Neural progenitor cell (in vitro differentiated cells): ENCODE results near the gene MAGI2. TPM values are rescaled to one million over a fixed set of nuclear protein-coding genes. Genes with fewer than 3 reads are reported as not detected.

Experiments used
- DNase-seq: peaks from one replicate; pipeline ENCODE4 v3.0.0-alpha.2; 2016; ENCODE audit warnings: low spot score
- H2AFZ ChIP-seq: fragments of 200-600 bp; sonication (generic); replicated peaks from 2 replicates; pipeline ENCODE4 v1.6.1; 2016; ENCODE audit warnings: antibody characterized with exemption
- H3F3A ChIP-seq: fragments of 200-600 bp; sonication (generic); 2 replicates; pipeline ENCODE4 v1.6.1; 2016; ENCODE audit warnings: antibody characterized with exemption, low read depth
- H3K27ac ChIP-seq: fragments of 200-600 bp; sonication (generic); 2 replicates; pipeline ENCODE4 v1.5.1; 2016; ENCODE audit warnings: mild to moderate bottlenecking
- H3K27me3 ChIP-seq: fragments of 200-600 bp; sonication (generic); 2 replicates; pipeline ENCODE4 v1.6.1; 2016; ENCODE audit warnings: mild to moderate bottlenecking, moderate library complexity
- H3K36me3 ChIP-seq: fragments of 200-600 bp; sonication (generic); 2 replicates; pipeline ENCODE4 v1.5.1; 2016
- H3K4me1 ChIP-seq: fragments of 200-600 bp; sonication (generic); 2 replicates; pipeline ENCODE4 v1.6.1; 2016; ENCODE audit warnings: mixed run types
- H3K4me2 ChIP-seq: fragments of 200-600 bp; sonication (generic); 2 replicates; pipeline ENCODE4 v1.6.1; 2016
- H3K4me3 ChIP-seq: fragments of 200-600 bp; sonication (generic); 2 replicates; pipeline ENCODE4 v1.5.1; 2016
- H3K79me2 ChIP-seq: fragments of 200-600 bp; sonication (generic); 2 replicates; pipeline ENCODE4 v1.6.1; 2016; ENCODE audit warnings: low read depth
- H3K9ac ChIP-seq: fragments of 200-600 bp; sonication (generic); 2 replicates; pipeline ENCODE4 v1.6.1; 2016
- H3K9me3 ChIP-seq: fragments of 200-600 bp; sonication (generic); 2 replicates; pipeline ENCODE4 v1.5.1; 2016; ENCODE audit warnings: low read depth
- H4K20me1 ChIP-seq: fragments of 200-600 bp; sonication (generic); 2 replicates; pipeline ENCODE4 v1.6.1; 2016; ENCODE audit warnings: low read depth
- H3K27ac Mint-ChIP-seq: 3 replicates; pipeline ENCODE4 v1.8.0; 2021; ENCODE audit warnings: mixed read lengths
- H3K27me3 Mint-ChIP-seq: 2 replicates; pipeline ENCODE4 v1.8.0; 2022; ENCODE audit warnings: low read depth, mild to moderate bottlenecking, inconsistent platforms, moderate library complexity, mixed read lengths; ENCODE audit not compliant: insufficient read depth
- H3K36me3 Mint-ChIP-seq: 3 replicates; pipeline ENCODE4 v1.8.0; 2021; ENCODE audit warnings: mixed read lengths
- H3K4me1 Mint-ChIP-seq: 3 replicates; pipeline ENCODE4 v1.8.0; 2021; ENCODE audit warnings: mixed read lengths
- H3K4me3 Mint-ChIP-seq: 3 replicates; pipeline ENCODE4 v1.8.0; 2021; ENCODE audit warnings: mild to moderate bottlenecking, moderate library complexity, mixed read lengths
- H3K9me3 Mint-ChIP-seq: 3 replicates; pipeline ENCODE4 v1.8.0; 2020; ENCODE audit warnings: mixed read lengths
- CTCF ChIP-seq: fragments of 200-600 bp; sonication (generic); IDR thresholded peaks from 2 replicates; pipeline ENCODE4 v1.5.1; 2017; ENCODE audit warnings: antibody characterized with exemption, mild to moderate bottlenecking
- EZH2 ChIP-seq: fragments of 200-600 bp; sonication (generic); IDR thresholded peaks from 2 replicates; pipeline ENCODE4 v1.6.1; 2017; ENCODE audit warnings: antibody characterized with exemption, mild to moderate bottlenecking, moderate library complexity
- EZH2phosphoT487 ChIP-seq: fragments of 200-600 bp; sonication (generic); IDR thresholded peaks from 2 replicates; pipeline ENCODE4 v1.6.1; 2017; ENCODE audit warnings: antibody characterized with exemption
- total RNA-seq: library from RNA; depleted of rRNA; stranded (reverse); fragments of >200 nt; gene quantifications from 2 replicates; pipeline ENCODE4 v1.2.3, GENCODE V29; 2015; ENCODE audit warnings: low replicate concordance

Gene MAGI2
- total RNA-seq, 1 donor from 2014 or later: 5.8 TPM

GRCh38 chr7:79381921-79382320, 71.5 kb downstream of the MAGI2 start:
- no peak overlapping the region for H3K4me2 ChIP-seq
- H3K27me3 ChIP-seq: no peaks in the 10 kb centered on the region
- Mint-ChIP-seq H3K36me3 (no peaks in the 10 kb centered on the region), H3K4me1 (no peaks in the 10 kb centered on the region), H3K27ac (no peak overlapping the region), H3K27me3 (no peaks in the 10 kb centered on the region), H3K4me3 (no peak overlapping the region), H3K9me3 (no peaks in the 10 kb centered on the region)
- H3K27ac ChIP-seq: no peak overlapping the region
- no peaks in the 10 kb centered on the region for H3K9me3 ChIP-seq
- H4K20me1 ChIP-seq: no peaks in the 10 kb centered on the region
- no peaks in the 10 kb centered on the region for H3F3A ChIP-seq
- no peaks in the 10 kb centered on the region for H3K4me1 ChIP-seq
- no peak overlapping the region for H3K9ac ChIP-seq
- no peak overlapping the region for H2AFZ ChIP-seq
- no peak for DNase-seq
- no peaks in the 10 kb centered on the region for H3K36me3 ChIP-seq
- no peak overlapping the region for H3K4me3 ChIP-seq
- H3K79me2 ChIP-seq: no peaks in the 10 kb centered on the region
- no peak for TF ChIP-seq CTCF
- TF ChIP-seq EZH2: no peak
- TF ChIP-seq EZH2phosphoT487: no peak

DNA sequence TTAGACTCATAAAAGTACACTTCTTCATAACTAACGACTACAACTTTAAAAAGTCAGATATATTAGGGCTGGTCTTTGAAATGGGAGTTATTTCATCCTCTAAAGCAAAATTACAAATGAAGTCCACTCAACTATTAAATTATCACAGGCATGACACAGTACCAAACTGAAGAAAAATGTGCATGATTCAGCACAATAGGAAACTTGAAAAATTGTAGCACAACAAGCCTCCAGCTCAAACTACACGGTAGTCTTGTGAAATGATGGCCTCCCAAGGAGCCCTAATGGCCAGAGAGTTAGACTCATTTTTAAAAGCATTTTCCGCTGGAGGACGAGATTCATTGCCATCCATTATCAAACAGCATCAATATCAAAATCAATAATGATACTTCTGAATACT, 76.4 kb downstream of the MAGI2 start:
- Histone ChIP-seq H3K4me3 (no peak overlapping the region), H3K36me3 (no peaks in the 10 kb centered on the region), H2AFZ (no peak overlapping the region), H3K9me3 (no peaks in the 10 kb centered on the region), H3F3A (no peaks in the 10 kb centered on the region), H3K4me1 (no peaks in the 10 kb centered on the region), H3K9ac (no peak overlapping the region), H3K4me2 (no peak overlapping the region), H4K20me1 (no peaks in the 10 kb centered on the region), H3K27ac (no peak overlapping the region), H3K79me2 (no peaks in the 10 kb centered on the region), H3K27me3 (no peaks in the 10 kb centered on the region)
- no peak overlapping the region for H3K4me3 Mint-ChIP-seq
- TF ChIP-seq CTCF: no peak
- no peak for TF ChIP-seq EZH2
- no peak for TF ChIP-seq EZH2phosphoT487
- no peaks in the 10 kb centered on the region for H3K4me1 Mint-ChIP-seq
- H3K27ac Mint-ChIP-seq: no peak overlapping the region
- DNase-seq: no peak
- H3K36me3 Mint-ChIP-seq: no peaks in the 10 kb centered on the region
- no peaks in the 10 kb centered on the region for H3K27me3 Mint-ChIP-seq
- H3K9me3 Mint-ChIP-seq: no peaks in the 10 kb centered on the region

- Mint-ChIP-seq H3K9me3 (no peaks in the 10 kb centered on the region), H3K4me3 (no peak overlapping the region), H3K27ac (no peak overlapping the region), H3K4me1 (no peaks in the 10 kb centered on the region), H3K27me3 (no peaks in the 10 kb centered on the region), H3K36me3 (no peaks in the 10 kb centered on the region)
- Histone ChIP-seq H3K4me2 (no peak overlapping the region), H2AFZ (no peak overlapping the region), H3K79me2 (no peaks in the 10 kb centered on the region), H3K9me3 (no peaks in the 10 kb centered on the region), H3K27me3 (no peaks in the 10 kb centered on the region), H3K36me3 (no peaks in the 10 kb centered on the region), H3F3A (no peaks in the 10 kb centered on the region), H3K9ac (no peak overlapping the region), H3K4me1 (no peaks in the 10 kb centered on the region), H4K20me1 (no peaks in the 10 kb centered on the region), H3K4me3 (no peak overlapping the region), H3K27ac (no peak overlapping the region)
- no peak for DNase-seq
- TF ChIP-seq EZH2 (no peak), CTCF (no peak), EZH2phosphoT487 (no peak)
Measured at GRCh38 chr7:79376299-79377025, 77.0 kb downstream of the MAGI2 start.
